Stimulated activated CD4-positive, alpha-beta T cell treated with anti-CD3 and anti-CD28 coated beads, Interleukin-2, amount 100 ng/mL, for 48 hours (primary cell): Measurements from ENCODE around the gene KLHDC8A.
A peak's percentile ranks its signal among the peaks of the same experiment; 100 is the strongest.
"Not testable (repeated sequence)": the region's sequence is repeated elsewhere in the genome, so short reads cannot be mapped to it uniquely, and the experiment has no call there.

Experiments
- DNase-seq, 2 donors: peaks; one replicate each; pipeline ENCODE4 v3.0.0-alpha.2; 2020

KLHDC8A gene

DNA sequence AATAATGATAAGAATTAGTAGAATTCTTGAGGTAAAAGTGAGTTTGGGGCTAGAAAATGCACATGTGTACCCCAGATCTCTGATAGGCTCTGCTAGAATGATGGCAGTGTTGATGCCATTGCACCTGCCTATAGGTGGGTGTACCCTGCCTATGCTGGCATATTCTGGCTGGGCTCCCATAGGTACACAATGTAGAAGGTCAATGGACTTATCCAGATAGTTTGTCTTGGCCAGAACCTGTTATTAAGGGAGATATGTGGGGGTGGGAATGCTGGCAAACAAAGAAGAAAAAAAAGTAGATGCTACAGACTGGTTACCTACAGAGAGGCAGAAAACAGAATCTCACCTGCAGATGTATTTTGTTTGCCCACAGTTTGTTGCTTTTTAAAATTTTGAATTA lies 14.1 kb upstream of the KLHDC8A start:
- DNase-seq = no peak

DNA sequence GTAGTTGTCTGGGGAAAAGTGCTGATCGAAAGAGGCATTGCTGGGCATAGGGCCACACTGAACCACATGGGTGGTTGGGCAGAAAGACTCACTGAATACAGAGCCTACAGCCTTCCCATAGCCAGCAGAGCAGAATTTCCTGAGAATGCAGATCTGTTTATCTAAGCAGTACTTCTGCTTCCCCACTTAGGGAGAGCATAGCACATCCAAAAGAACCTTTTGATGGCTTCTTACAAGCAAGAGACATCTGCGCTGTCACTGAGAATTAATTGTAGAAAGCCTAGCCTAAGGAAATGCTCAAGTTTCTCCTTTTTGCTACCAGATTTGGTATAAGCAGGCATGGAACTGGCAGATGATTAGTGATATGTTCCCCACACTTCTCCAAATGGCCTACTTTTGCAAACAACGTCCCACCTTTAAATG lies 13.0 kb upstream of the KLHDC8A start:
- no peak for DNase-seq

DNA sequence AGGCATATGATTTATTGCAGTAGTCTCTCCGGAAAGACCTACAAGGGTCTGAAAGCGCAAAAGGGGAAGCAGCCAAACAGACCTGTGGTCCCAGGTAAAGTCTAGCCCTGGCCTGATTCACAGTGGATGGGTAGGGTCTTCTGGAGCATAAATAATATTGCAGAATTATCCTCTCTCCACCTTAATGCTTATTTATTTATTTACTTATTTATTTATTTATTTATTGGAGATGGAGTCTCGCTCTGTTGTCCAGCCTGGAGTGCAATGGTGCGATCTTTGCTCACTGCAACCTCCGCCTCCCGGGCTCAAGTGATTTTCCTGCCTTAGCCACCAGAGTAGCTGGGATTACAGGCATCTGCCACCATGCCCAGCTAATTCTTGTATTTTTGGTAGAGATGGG lies 11.8 kb upstream of the KLHDC8A start:
- DNase-seq = no peak

DNA sequence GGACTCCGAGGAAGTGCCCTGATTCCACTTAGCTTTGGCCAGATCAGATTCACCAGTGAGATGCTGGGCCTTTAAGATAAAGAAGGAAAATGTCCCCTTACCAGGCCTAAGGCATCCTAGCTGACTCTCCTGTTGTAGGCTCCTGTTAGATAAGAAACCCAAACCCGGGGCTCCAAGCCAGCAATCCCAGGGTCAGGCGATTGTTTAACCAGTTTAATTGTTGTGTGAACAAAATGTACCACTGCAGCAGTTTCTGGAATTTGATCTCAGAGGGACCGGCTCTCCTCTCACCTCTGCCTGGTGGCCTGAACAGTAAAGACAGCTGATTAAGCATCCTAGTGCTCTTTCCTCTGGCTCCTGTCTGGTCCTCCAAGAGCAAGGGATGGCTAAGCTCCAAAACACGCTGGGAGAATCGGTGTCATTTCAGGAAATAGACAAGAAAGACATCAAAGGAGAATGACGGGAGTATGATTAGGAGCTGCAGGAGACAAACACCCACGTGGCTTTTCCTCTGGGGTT lies 9.3 kb upstream of the KLHDC8A start:
- DNase-seq = no peak

DNA sequence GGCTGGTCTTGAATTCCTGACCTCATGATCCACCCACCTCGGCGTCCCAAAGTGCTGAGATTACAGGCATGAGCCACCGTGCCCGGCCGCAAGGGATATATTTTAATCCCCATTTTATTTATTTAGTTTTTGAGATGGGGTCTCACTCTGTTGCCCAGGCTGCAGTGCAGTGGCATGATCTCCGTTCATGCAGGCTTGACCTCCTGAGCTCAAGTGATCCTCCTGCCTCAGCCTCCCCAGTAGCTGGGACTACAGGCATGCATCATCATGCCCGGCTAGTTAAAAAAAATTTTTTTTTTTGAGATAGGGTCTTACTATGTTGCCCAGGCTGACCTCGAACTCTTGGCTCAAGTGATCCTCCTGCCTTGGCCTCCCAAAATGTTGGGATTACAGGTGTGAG lies 8.4 kb upstream of the KLHDC8A start:
- not testable (repeated sequence) for DNase-seq

DNA sequence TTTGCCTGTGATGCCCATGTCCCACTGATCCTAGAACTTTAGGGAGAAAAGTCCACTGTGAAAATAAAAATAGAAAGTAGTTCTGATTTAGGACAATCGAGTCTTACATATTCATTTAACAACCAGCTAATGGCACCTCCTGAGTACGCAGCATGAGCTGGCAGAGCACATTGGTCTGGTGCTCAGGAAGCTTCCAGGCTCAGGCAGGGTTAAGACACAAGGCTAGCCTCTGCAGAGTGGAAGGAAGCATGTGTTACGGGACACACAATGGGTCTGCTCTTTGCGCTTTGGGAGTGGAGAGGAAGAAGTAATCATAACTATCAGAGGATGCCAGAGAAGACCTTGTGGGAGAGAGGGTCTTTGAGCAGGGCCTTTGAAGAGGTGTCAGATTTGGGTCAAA lies 4.2 kb upstream of the KLHDC8A start:
- DNase-seq = no peak

DNA sequence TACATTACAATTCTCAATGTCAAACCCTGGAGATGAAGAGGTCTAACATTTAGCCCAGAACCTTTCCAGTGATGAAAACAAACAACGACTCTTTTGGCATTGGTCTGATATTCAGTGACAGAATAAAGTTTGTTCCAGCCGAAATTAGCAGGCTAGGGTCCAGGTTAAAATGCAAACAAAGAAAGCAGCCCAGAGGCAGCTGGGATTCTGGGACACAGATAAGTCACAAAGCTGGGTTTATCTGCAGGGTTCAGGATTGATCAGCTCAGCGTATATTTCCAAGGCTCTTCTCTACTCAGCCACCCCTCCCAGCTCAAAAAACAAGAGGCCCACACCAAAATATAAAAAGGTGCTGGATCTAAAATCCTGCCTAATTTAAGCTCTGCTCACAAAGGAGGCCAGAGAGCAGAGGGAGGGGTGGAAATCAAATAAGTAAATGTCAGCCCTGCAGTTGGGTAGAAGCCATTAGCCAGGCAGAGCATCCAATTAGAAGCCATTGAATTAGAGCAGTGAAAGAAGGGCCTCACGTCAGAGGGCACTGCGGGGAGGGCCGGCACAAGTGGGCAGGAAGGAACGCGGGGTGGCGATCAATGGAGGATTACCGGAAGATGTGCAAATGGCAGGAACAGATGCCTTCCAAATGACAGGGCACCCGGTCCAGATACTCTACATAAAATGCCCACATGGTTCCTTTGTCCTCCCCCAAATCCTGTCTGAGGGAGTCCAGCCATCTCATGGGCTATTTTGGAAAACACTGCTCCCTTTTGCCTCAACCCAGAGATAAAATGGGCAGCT lies 3.2 kb upstream of the KLHDC8A start:
- no peak for DNase-seq

DNA sequence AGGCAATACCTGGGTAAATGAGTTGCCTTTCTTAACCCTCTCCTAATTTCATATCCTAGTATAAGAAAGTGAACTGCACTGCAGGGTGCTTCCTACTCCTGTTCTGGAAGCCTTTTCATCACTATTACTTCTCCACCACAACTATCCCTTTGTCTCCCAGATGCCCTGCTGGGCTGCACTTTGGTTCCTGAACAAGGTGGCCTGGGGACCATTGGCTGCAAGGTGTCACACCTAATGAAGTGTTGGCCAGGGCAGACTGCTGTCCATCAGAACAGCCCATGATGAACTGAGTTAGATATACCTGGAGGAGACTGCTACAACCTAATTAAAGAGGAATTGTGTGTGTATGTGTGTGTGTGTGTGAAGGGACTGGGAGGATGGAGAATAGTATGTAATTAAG lies 1.9 kb upstream of the KLHDC8A start:
- DNase-seq = no peak

DNA sequence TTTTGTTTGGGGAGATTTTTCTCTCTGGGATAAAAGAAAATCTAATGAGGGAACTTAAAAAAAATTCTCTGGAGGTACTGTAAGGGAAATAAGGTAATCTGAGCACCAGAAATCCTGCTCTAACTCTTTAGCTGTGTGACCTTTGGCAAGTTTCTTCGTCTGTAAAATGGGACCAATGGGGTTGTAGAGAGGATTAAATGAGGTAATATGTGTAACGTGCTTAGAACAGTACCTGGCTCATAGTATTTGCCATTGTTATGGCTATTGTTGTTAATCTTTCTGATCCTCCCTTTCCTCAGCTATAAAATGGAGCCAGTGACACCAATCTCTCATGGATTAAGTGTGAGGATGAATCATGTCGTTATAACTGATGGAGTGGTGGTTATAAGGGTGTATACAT lies 845 bp upstream of the KLHDC8A start:
- DNase-seq = no peak

DNA sequence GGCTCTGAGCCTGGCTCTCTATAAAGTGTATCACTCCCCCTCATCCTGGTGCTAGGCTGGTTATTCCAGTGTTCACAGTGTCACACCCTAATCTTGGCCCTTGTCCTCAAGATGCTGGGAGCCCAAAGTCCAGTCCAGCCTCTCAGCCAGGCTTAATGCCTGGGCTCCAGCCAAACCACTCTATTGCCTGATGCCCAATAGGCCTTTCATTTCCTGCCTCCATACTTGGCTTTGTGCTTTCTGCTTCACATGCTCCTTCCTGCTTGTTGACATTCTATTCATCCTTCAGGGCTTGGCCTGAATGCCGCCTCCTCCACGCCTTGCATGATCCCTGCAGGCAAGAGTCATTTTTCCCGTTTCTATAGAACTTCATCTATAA lies 1.7 kb downstream of the KLHDC8A start:
- no peak for DNase-seq

DNA sequence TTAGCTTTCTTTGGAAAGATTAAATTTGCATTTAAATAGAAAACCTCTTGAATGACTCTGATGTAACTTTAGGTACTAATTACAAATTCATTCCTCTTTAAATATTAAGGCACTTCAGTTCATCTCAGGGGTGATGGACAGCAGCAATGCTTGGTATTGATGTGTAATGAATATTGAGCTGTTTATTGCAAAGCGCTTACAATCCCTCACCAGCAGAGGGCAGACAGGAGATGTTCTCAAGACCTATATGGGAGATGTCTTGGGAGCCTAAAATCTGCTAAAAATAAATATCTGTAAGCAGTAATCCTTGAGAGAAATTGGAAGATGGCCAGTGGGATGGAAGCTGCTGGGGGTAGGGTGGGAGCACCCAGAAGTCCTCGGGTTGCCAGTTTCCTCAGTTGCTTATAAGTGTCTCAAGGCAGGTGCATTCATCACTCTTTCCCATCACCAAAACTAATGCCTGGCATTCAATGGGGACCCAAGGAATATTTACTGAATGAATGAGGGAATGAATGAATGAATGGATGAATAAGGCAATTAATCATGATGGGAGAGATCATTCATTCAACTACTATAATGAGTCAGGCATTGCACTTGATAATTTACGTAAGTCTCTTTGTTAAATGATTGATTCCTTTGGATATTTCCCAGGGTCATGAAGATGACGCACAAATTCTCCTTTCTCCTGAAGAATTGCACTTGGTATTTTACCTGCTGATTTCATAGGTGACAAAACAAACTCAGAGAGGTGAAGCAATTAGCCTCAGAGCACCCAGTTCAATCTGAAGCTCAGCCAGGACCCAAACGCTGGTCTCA lies 2.3 kb downstream of the KLHDC8A start:
- peak; percentile 64 to 65 for DNase-seq

DNA sequence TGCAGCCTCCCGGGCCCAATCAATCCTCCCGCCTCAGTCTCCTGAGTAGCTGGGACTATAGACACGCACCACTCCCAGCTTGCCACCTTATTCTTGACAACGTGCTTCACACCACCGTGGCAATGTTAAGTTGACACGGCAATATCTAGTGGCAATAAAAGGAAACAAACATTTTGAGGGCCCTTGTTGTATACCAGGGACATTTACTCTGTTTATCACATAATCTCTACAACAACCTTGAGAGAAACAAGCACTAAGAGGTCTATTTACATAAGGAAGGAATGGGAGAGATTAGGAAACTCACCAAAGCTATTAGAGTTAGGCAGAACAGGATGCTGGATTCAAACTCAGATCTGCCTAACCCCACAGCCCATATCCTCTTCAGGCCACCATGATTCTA lies 3.1 kb downstream of the KLHDC8A start:
- DNase-seq = no peak

DNA sequence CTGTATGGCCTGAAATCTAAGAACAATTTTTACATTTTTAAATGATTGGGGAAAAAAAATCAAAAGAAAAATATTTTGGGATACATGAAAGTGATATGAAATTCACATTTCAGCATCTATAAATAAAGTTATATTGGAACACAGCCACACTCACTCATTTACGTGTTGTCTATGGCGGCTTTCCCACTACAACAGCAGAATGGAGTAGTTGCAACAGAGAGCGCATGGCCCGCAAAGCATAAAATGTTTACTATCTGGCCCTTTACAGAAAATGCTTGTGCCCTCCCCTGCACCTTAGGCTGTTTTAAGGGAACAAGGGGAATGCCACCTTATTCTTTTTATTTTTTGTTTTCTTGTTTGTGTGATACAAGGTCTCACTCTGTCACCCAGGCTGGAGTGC lies 3.5 kb downstream of the KLHDC8A start:
- no peak for DNase-seq

DNA sequence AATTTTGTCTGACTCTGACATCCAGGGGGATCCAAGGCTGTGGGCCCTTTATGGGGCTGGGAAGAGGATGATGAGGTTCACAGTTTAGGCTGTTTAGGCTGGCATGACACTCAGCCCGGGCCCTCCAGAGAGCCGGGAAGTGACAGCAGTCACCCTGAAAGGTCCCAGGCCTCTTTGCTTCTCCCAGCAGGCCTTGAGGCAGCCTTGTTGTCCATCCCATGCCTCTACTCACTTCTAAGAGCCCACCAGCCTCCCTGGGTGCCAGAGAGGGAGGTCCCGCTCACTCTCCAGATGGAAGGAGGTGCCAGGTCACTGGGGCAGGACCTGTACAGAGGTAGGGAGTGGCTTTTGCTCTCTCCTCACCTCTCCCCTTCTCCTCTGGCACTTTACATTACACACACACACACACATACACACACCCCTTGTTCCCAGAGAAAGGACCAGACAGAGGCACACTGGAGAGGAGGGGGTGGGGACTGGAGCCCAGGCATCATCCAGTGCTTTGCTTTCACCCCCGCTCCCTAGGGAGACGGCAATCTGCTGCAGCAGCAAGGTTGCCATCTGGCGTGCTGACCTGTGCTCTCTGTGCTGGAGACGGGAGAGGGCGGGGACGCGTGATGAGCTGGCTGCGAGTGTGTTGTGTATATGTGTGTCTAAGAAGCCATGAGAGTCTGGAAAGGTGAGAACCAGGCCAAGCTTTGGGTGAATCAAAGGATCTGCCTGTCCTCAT lies 4.6 kb downstream of the KLHDC8A start:
- DNase-seq = no peak

DNA sequence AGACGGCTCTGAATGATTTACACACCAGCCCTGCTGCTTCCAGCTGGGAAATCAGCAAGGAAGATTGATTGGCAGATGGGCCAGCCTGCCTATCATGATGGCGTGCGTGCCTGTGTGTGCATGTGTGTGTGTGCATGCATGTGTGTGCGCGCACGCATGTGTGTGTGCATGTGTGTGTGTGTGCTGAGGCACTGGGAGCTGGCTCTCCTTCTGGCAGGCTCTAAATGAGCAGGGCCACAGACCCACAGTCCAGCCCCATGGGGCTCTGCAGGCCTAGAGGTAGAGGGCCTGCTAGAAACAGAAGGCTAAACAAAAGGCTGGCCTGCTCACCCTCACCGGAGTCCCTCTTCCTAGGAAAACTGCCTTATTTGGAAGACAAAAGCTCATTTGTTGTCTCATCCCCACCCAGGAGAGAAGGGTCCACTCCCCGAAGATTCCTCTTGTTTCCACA lies 6.0 kb downstream of the KLHDC8A start:
- DNase-seq = no peak

DNA sequence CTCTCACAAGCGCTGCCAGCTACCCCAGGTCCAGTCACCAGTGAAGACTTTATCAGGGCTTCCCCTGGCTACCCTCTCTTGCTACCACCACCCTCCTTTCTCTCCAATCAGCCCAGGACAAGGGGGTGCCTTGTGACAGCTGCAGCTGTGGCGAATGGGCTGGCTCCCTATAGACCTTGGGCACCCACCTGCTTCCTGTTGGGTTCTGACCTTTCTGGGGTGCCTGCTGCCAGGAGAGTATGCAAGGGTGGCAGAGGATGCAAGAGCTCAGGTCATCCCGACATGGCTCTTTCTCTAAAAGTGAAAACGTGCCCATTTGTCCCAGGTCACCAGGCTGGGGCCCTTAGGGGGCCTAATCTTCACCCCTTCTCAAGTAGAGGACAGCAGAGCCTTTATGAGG lies 6.6 kb downstream of the KLHDC8A start:
- no peak for DNase-seq

DNA sequence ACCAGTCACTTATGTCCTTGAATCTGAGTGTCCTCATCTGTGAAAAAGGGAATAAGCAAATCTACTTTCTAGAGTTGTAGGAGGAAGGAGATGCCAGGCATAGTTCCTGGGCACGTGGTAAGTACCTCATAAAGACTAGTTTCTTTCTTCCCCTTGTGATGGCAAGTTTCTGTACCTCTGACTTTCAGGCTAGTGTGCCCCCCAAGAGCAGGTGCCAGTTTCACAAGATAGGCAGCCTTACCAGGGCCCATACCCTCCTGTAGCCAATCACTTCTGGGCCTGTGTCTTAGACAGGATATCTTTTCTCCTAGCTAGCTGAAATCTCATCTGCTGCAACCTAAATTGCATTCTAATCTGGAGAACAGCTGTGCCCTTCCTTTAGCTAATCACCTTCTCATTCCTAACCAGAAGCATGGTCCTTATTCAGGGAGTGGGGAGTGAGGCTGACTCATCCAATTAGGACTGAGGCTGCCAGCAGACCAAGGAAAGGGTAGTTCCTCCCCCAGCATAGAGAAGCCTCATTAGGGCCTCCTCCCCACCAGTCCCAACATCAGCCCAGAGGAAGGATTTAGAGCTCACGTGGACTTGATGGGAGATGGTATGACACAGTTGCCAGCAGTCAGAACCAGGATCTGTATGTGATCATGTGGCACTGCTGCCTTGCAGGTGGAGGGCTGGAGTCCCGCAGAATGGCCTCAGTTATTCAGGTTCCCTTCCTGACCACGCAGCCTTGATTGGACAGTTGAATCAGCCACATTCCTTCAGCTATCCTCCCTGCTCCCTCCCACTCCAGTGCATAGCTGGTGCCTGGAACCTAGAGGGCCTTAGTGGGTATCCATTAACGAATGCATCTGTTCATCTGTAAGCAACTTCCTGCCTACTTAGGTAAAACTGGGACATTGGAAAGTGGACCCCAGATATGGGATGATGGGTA lies 7.9 kb downstream of the KLHDC8A start:
- no peak for DNase-seq

DNA sequence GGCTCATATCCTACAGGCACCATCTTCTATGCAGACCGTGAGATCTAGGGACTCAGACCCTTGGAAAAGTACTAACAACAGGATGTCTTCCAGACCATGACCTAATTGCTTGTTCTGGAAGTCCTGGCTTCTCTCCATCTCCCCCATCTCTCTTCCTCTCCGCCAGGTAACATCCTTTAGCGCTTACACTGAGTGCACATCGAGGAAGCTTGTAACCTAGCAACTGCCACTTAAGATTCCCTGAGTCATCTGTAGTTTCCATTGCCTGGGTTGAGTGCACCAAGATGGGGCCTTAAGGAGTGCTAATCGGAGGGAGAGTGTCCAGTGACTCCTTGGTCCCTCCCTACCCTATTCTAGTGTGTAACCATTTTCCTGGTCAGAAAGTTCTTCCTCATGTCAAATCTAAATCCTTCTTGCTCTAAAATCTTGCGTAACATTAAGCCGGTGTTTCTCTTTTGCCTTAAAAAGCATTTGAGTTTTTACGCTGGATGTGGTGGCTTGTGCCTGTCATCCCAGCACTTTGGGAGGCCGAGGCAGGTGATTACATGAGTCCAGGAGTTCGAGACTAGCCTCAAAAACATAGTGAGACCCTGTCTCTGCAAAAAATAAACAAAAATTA lies 9.7 kb downstream of the KLHDC8A start:
- DNase-seq = no peak

DNA sequence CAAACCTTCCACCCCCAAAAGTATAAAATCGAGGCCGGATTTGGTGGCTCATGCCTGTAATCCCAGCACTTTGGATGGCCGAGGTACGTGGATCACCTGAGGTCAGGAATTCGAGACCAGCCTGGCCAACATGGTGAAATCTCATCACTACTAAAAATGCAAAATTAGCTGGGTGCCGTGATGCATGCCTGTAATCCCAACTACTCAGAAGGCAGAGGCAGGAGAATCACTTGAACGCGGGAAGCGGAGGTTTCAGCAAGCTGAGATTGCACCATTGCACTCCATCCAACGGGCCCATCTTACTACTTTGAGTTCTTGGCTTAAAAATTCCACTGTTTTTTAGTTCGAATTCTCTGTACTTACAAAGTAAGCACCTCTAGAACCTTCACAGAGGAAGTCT lies 11.0 kb downstream of the KLHDC8A start:
- no peak for DNase-seq

DNA sequence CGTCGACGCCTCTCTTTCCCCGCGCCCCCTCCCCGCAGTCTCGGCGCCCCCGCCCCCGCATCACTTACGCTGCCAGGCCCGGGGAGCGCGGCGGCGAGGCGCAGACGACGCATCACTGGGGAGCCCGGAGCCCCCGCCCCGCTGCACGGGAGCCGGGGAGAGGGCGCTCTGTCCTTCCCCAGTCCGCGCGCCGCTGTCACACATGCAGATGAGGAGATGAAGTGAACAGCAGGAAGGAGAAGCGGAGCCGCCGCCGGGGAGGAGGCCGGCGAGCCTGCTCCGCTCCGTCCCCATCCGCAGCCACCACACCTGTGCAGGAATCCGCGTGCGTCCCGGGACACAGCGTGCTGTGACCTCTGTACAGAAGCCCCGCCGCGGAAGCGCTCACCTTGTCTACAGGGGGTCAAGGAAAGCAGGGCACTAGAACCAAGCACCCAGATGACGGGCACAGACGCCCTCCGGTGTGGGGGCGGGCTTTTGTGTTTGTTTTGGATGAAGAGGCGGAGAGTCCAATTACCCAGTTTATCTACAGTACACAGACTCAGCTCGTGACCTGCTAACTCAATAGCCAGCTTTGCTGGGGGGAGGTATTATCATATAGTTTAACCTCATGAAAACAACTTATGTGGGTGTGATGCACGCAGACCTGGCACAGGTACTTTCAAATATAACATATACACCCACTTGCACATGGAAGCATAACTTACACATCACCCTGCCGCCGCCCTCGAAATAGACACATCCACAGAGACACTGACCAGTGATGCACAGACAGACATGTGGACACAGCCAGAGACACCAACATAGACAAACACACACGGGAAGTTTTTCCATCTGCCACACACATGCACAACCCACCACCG lies 12.4 kb downstream of the KLHDC8A start:
- DNase-seq = peak; percentile 21 to 37
